Measurements from ENCODE around the gene CBFA2T2.
A peak's percentile ranks its signal among the peaks of the same experiment; 100 is the strongest.
"Not testable (repeated sequence)": the region's sequence is repeated elsewhere in the genome, so short reads cannot be mapped to it uniquely, and the experiment has no call there.

GRCh38 chr20:33456916-33457642, 32.8 kb upstream of the CBFA2T2 start:
- peak; percentile 94 to 96 for TF ChIP-seq CTCF (conservative IDR thresholded peaks at IDR 0.05 in 1 of 2, IDR thresholded peaks at IDR 0.05 in 1 of 2; ENCODE audit: extremely low read depth in 1 of 2, insufficient read depth in 1 of 2, low read depth in 1 of 2, low read length in 2 of 2)
- TF ChIP-seq EZH2 (IDR thresholded peaks at IDR 0.05; ENCODE audit: borderline replicate concordance, low read length), result not testable (repeated sequence)
